ENCODE data around the gene HOXC6.

HOXC6 gene

DNA sequence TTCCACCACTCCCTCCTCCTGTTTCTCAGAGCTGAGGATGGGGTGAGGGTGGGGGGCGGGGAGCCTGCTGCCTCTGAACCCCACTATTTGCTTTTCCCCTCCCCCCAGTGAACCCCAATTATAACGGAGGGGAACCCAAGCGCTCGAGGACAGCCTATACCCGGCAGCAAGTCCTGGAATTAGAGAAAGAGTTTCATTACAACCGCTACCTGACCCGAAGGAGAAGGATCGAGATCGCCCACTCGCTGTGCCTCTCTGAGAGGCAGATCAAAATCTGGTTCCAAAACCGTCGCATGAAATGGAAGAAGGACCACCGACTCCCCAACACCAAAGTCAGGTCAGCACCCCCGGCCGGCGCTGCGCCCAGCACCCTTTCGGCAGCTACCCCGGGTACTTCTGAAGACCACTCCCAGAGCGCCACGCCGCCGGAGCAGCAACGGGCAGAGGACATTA lies 26.5 kb downstream of the HOXC6 start:
- DNase-seq (ENCODE audit: low spot score): no peak
- TF ChIP-seq, protein P1, sequence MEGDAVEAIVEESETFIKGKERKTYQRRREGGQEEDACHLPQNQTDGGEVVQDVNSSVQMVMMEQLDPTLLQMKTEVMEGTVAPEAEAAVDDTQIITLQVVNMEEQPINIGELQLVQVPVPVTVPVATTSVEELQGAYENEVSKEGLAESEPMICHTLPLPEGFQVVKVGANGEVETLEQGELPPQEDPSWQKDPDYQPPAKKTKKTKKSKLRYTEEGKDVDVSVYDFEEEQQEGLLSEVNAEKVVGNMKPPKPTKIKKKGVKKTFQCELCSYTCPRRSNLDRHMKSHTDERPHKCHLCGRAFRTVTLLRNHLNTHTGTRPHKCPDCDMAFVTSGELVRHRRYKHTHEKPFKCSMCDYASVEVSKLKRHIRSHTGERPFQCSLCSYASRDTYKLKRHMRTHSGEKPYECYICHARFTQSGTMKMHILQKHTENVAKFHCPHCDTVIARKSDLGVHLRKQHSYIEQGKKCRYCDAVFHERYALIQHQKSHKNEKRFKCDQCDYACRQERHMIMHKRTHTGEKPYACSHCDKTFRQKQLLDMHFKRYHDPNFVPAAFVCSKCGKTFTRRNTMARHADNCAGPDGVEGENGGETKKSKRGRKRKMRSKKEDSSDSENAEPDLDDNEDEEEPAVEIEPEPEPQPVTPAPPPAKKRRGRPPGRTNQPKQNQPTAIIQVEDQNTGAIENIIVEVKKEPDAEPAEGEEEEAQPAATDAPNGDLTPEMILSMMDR (IDR thresholded peaks at IDR 0.05; ENCODE audit: extremely low read depth, missing control alignments): no peak

- no peak for DNase-seq (ENCODE audit: low spot score)
- TF ChIP-seq, protein P1 (IDR thresholded peaks at IDR 0.05; ENCODE audit: extremely low read depth, missing control alignments): no peak
These were observed 27.3 kb downstream of the HOXC6 start for GRCh38 chr12:54055552-54055951.

GRCh38 chr12:54056110-54056509 lies 27.9 kb downstream of the HOXC6 start:
- no peak for DNase-seq (ENCODE audit: low spot score)
- TF ChIP-seq, protein P1 (IDR thresholded peaks at IDR 0.05; ENCODE audit: extremely low read depth, missing control alignments): no peak

DNA sequence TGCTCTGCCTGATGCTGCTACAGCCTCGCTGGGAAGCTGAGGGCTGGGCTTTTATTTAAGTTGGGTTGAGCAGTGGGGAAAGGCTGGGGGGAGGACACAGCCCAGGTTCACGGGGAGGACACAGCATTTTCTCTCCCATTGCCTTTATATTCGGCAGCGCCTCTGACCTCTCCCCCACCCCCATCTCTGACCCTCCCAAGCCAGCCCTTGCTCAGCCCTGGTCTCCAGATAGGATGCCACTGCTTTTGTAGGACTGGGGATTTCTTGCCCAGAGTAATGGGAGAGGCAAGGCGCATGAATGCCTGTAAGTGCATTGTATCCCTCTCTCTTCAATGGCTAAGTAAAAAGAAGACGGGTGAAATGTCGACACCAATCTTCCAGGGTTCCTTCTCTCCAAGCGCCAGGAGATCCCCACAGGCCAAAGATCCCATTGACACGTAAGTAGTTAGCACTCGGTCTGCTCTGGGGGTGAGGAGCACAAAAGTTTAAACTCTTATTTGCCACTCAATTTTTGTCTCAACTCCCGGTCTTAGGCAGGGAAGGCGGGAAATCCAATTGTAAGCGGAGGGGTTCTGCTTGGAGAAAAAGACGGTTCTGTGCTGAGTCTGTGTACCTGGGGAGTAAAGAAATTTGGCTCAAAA lies 30.0 kb downstream of the HOXC6 start:
- DNase-seq (ENCODE audit: low spot score): no peak
- TF ChIP-seq, protein P1 (IDR thresholded peaks at IDR 0.05; ENCODE audit: extremely low read depth, missing control alignments): no peak

GRCh38 chr12:54059668-54060067 lies 31.4 kb downstream of the HOXC6 start:
- TF ChIP-seq, protein P1 (IDR thresholded peaks at IDR 0.05; ENCODE audit: extremely low read depth, missing control alignments): no peak

GRCh38 chr12:54060174-54060974 lies 32.1 kb downstream of the HOXC6 start:
- TF ChIP-seq, protein P1 (IDR thresholded peaks at IDR 0.05; ENCODE audit: extremely low read depth, missing control alignments): no peak
- no peak for DNase-seq (ENCODE audit: low spot score)

More at GRCh38 chr12:54059668-54060067, 31.4 kb downstream of the HOXC6 start:
- no peak for DNase-seq (ENCODE audit: low spot score)
